Stomach (tissue), 4 donors: ENCODE results near the gene ABCD2.

ENCODE experiments used
- CTCF ChIP-seq, 7 experiments: fragments of 450-650 bp in 4 of 7; fragments of 200-600 bp in 3 of 7; sonication (generic) in 3 of 7; IDR thresholded peaks; one replicate each; pipeline ENCODE4 v1.5.1; 2016 to 2019; ENCODE audit warnings: antibody characterized with exemption in 7 of 7, control low read depth in 2 of 7, mild to moderate bottlenecking in 1 of 7
- EP300 ChIP-seq: sonication (generic); formaldehyde crosslinking; IDR thresholded peaks from one replicate; pipeline ENCODE4 v1.6.1; 2017; ENCODE audit warnings: antibody characterized with exemption

- TF ChIP-seq CTCF (IDR thresholded peaks at IDR 0.05) (no peak), EP300 (no peak)
These were observed 13.6 kb downstream of the ABCD2 start for GRCh38 chr12:39605996-39606395.
